Stimulated activated CD8-positive, alpha-beta memory T cell treated with anti-CD3 and anti-CD28 coated beads, Interleukin-7, amount 100 ng/mL, for 4 hours (primary cell): ENCODE measurements around the gene RADIL.

Experiments
- DNase-seq, 2 donors: peaks; one replicate each; pipeline ENCODE4 v3.0.0-alpha.2; 2020; ENCODE audit warnings: low read depth in 2 of 2

The RADIL gene

GRCh38 chr7:4754433-4755010, 129.0 kb downstream of the RADIL start:
- no peak for DNase-seq

GRCh38 chr7:4753598-4754432, 129.7 kb downstream of the RADIL start:
- DNase-seq: peak; percentile 67 to 68

DNA sequence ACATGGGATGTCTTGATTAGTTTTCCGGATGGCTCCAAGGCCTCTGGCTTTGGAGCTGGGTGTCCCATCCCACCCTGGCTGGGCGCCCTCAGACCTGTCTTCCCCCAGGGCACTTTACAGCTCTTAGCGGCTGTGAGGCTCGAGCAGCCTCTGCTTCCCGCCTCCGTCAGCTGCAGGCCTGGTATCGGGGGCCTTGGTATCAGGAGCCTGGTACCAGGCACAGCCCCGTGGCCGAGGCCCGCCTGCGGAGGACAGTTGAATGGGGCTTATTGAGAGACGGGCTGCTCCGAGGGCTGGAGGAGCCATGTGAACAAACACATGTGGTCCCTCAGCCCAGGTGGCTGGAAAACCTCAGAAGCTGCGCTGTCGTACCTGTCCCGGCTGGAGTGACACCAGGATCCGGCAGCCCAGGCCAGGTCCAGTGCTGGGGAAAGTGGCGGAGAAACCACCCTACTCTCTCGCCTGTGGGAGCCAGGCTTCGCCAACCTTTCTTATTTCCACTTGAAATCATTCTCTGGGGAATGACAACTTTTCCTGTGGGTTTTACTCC, 132.0 kb downstream of the RADIL start:
- no peak for DNase-seq

DNA sequence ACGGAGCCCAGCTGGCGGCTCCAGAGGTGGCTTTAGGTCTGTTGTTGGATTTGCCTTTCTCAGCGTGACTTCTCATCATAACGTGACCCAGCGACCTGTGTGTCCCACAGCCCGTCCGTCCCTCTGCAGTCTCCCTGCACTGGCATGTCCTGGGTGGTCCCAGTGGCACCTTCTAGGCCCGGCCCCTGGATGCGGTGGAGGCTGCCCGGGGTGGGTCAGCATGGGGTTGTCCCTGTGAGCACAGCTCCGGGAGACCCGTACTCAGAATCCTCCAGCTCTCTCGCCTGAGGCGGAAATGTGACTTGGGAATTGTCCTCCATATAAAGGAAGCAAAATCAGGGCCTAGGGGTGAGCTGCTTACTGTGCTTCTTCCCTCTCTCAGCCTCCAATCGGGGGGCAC, 133.7 kb downstream of the RADIL start:
- no peak for DNase-seq

- no peak for DNase-seq
Measured at GRCh38 chr7:4749363-4749762, 134.2 kb downstream of the RADIL start.
